ENCODE measurements around the gene PHF12.
A peak's percentile ranks its signal among the peaks of the same experiment; 100 is the strongest.
"Not testable (repeated sequence)": the region's sequence is repeated elsewhere in the genome, so short reads cannot be mapped to it uniquely, and the experiment has no call there.

The PHF12 gene

DNA sequence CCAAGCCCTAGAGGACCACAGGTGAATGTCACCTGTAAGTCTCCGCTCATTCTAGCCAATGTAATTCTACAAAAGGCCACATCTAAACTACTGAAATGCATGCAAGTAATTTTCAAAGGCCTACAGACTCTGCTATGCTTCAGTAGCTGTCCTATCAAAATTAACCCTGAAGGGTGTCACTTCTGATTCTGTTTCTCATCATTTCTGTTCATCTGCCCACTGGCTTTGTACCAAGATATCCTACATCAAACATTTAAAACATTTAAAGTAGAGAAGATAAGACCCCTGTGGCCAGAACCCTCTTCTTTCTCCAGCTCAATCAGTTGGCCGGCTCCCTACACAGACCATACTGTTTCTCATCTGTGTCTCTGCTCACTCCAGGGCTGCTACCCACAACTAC is 21.5 kb downstream of the PHF12 start:
- no peak for DNase-seq (ENCODE audit: low spot score)

DNA sequence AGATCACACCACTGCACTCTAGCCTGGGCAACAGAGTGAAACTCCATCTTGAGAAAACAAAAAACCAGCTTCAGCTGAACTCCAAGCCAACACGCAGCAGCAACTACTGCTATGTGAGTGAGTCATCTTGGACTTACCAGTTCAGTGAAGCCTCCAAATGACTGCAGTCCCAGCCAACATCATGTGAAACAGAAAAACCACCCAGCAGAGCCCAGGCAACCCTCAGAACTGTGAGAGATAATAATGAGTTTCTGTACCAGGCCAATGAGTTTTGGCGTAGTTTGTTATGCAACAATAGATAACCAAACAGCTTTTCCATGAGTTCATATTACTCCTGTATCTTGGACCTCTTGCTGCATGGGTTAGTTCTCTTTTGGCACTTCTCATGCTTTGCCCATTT is 23.3 kb downstream of the PHF12 start:
- no peak for DNase-seq (ENCODE audit: low spot score)

DNA sequence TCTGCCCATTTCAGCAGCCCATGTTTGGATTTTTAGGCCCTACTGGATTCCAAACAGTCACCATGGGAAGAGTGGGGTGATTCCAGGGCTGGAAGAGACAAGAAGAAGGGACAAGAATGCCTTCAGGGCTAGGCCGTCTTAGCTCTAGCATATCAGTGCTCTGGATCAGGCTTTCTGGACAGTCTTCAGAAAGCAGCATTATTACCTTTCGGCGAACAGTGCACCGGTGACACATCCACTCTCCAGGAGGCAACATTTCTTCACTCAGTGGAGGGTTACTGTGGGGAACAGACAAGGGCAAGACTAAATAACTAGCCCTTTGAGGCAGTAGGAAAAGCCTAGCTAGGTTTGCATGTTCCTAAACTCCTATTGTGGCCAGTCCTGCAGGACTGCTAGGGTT is 24.5 kb downstream of the PHF12 start:
- DNase-seq (ENCODE audit: low spot score): no peak

GRCh38 chr17:28926366-28926765 is 25.0 kb downstream of the PHF12 start:
- DNase-seq (ENCODE audit: low spot score): no peak

GRCh38 chr17:28925912-28926365 is 25.4 kb downstream of the PHF12 start:
- DNase-seq (ENCODE audit: low spot score): no peak

GRCh38 chr17:28920201-28920600 is 31.1 kb downstream of the PHF12 start:
- no peak for DNase-seq (ENCODE audit: low spot score)

DNA sequence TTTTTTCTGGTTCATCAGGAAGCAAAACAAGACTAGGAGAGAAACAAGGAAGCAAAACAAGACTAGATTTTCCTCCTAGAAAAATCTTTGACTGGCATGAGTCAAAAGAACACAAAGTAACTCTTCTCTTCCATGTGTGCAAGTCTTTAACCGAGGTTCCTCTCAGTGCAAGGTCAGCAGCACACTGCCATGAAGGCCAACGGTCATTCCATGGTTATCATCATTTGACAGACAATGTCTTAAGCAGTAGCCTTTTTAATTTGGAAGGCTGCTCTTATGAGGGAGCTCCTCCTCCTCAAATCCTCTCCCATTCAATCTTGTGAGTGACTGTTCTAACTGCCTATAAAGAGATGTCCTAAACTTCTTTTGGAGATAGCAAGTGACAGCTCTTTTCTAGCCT is 33.0 kb downstream of the PHF12 start:
- no peak for DNase-seq (ENCODE audit: low spot score)

- DNase-seq (ENCODE audit: low spot score): no peak
Measured at GRCh38 chr17:28917465-28917864, 33.9 kb downstream of the PHF12 start.

DNA sequence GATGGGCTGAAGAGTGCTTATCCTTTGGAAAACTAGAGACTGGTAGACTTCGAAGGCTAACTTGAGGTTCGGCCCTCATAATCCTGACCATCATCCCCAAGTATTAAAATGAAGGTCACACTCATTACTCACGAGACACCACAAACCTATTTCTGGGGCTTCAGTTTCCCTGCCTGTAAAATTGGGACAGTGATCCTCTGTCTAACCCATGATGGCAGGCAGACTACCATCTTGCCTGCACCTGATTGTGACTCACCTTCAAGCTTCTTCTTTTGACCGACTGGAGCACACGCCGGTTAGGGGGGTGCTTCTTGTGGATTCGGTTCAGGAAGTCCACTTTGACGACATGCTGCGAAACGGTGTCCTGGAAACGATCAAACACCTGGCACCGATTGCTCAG is 34.3 kb downstream of the PHF12 start:
- DNase-seq (ENCODE audit: low spot score): no peak

DNA sequence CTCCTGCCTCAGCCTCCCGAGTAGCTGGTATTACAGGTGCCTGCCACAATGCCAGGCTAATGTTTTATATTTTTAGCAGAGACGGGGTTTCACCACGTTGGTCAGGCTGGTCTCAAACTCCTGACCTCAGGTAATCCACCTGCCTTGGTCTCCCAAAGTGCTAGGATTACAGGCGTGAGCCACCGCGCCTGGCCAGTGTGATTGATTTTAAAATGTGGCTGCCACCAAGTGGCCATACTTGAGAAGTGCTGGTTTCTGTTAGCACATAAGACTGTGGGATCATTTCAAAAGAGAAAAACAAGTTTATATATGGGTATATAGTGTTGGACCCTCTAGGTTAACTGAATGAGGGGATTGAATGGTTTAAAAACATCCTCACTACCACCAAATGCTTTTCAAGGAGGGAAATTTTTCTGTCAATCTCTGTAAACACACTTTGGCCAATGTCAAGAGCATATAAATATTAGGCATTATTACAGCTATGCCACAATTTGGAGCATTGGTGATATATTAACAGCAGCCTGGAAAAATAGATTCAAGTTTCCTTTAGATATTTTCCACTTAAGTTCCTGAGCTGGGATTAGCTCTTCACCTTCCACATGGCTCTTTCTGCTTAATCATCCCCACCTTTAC is 34.9 kb downstream of the PHF12 start:
- DNase-seq (ENCODE audit: low spot score): peak; percentile 60

DNA sequence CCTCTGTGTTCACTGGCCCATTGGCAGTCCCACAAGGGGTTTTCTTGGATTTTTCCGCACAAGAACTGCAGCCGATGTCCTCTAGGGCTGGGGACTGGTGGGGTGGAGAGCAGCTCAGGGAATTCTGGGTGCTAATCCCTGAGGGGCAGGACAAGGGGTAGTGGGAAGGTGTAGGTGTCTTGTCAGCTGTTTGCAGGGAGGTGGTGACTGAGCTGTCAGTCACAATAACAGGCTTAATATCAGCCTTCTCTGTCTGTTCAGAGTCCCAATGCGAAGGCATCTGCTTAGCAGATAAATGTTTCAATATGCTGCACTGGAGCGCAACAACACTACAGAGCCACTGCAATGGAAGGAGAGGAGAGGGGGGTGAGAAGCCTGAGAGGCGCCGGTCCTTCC is 38.4 kb downstream of the PHF12 start:
- no peak for DNase-seq (ENCODE audit: low spot score)

GRCh38 chr17:28912281-28912937 is 38.9 kb downstream of the PHF12 start:
- peak; percentile 28 for DNase-seq (ENCODE audit: low spot score)

DNA sequence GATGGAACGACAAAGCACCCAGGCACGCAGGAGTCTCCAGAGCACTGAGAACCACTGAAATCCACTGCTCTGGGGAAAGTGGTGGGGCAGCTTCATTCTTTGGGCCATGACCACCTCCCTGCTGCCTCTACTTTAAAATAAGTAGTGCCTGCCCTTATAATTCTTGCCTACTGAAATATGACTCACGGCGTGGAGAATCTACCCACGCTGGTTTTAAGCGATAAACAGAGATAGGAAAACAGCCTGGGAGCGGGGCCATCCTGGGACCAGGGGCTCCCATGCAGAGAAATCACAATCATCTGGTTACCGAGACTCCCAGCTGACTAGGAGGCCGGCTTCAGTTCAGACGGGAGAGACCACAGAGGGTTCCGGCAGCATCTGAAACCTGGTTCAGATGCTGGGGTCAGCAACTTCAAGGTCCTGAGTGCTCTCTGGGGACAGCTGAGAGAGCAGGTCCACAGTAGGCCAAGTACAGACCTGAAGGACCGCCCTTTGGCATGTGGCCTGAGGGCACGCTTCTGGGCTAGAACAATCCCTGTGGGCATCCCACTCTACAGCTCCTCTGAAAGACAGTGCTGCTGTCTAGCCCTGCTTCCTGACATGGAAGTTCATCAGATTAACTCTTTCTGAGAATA is 39.8 kb downstream of the PHF12 start:
- no peak for DNase-seq (ENCODE audit: low spot score)

DNA sequence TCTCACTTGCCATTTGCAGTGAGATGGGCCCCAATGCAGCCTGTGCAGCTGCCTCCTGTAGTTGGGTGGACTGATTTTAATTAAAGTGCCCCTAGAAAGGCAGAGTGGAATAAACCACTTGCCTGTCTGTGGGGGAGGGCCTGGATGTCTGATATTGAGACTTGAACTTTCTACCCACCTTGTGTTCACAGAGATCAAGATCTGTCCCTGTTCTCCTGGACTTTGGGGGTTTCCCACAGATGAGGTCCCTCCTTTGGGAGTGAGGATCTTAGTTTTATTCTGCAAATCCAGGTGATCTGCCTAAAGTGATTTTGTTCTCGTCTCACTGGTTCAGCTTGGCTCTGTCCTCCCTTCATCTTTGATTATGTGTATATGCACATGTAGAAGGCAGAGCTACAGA is 40.8 kb downstream of the PHF12 start:
- no peak for DNase-seq (ENCODE audit: low spot score)

- peak; percentile 34 for DNase-seq (ENCODE audit: low spot score)
Measured at GRCh38 chr17:28908640-28909167, 42.6 kb downstream of the PHF12 start.

GRCh38 chr17:28907709-28908475 is 43.4 kb downstream of the PHF12 start:
- no peak for DNase-seq (ENCODE audit: low spot score)

- no peak for DNase-seq (ENCODE audit: low spot score)
Measured at GRCh38 chr17:28906706-28907438, 44.4 kb downstream of the PHF12 start.

DNA sequence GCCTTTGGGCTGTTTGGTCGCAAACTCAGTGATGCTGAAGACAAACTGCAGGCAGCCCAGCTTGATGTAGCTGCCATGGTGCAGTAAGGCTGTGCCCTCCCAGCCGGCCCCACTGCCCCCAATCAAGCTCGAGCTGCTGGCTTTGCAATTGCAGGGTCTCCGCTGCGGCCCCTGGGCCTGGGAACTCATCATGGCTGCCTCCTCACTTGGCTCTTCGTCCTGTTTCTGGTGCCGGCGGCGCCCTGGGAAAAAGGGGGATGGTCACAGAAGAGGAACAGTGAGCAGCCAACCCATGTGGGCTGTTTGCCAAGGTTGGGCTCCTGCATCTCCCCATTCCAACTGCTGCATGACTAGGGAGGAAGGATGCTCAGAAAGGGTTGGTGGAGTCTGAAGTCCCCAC is 45.0 kb downstream of the PHF12 start:
- DNase-seq (ENCODE audit: low spot score): no peak

GRCh38 chr17:28904800-28905199 is 46.5 kb downstream of the PHF12 start:
- DNase-seq (ENCODE audit: low spot score): no peak

DNA sequence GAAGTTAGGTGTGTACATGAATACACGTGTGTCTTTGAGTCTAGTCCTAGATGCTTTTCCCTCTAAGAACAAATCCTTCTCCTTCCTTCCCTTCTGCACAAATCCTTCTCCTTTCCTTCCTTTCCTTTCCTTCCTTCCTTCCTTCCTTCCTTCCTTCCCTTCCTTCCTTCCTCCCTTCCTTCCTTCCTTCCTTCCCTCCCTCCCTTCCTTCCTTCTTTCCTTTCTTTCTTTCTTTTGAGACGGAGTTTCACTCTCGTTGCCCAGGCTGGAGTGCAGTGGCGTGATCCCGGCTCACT is 47.8 kb downstream of the PHF12 start:
- not testable (repeated sequence) for DNase-seq (ENCODE audit: low spot score)

DNA sequence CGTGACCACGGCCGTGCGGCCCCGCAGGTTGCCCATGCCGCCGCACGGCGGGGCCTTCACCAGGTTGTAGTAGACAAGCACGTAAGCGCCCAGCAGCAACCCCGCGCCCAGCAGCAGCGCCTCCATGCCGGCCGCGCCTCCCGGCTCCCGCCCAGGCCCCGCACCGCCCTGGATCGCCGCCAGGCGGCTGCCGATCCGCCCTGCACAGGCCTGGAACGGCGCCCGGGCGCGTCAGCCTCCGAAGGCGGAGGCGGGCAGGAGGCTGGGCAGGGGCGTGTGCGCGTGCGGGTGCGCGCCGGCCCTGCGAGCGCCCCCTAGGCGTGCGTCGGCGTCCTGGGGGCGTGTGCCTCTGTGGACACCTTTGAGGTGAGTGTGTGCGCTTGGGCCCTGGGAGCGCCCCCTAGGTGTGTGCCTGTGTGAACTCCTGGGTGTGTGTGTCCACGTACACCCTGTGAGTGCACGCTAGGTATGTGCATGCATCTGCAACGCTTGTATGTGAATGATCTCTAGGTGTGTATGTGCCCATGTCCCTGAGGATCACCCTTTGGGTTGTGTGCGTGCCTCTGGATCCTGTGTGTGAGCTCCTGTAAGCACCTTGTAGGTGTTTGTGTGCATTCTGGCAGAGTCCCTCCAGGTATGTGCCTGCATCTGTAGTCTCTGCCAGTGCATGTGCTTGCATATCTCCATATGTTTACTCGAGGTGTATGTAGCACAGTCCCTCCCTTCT is 48.3 kb downstream of the PHF12 start, which contains the start of gene DHRS13:
DHRS13 (minus strand) TSS at position 261 of the 727 bp plus-strand sequence; CDS start at position 126, 135 bp downstream.
- peak; percentile 84 for DNase-seq (ENCODE audit: low spot score)

All from Ammon's horn (tissue), 1 donor.